Articular chondrocyte of knee joint (primary cell): ENCODE data around the gene PKD1. TPM values are rescaled to one million over a fixed set of nuclear protein-coding genes. Genes with fewer than 3 reads are reported as not detected.

ENCODE experiments used
- small RNA-seq: library from RNA; depleted of rRNA; stranded (forward); fragments of <200 nt; gene quantifications from one replicate; pipeline ENCODE3, GENCODE V24; 2012
- total RNA-seq: library from RNA; depleted of rRNA; stranded (reverse); fragments of >200 nt; gene quantifications from 2 replicates; pipeline ENCODE4 v1.2.3, GENCODE V29; 2012

PKD1 gene
- total RNA-seq, result 95.7 and 99.2 TPM in 2 replicates

DNA sequence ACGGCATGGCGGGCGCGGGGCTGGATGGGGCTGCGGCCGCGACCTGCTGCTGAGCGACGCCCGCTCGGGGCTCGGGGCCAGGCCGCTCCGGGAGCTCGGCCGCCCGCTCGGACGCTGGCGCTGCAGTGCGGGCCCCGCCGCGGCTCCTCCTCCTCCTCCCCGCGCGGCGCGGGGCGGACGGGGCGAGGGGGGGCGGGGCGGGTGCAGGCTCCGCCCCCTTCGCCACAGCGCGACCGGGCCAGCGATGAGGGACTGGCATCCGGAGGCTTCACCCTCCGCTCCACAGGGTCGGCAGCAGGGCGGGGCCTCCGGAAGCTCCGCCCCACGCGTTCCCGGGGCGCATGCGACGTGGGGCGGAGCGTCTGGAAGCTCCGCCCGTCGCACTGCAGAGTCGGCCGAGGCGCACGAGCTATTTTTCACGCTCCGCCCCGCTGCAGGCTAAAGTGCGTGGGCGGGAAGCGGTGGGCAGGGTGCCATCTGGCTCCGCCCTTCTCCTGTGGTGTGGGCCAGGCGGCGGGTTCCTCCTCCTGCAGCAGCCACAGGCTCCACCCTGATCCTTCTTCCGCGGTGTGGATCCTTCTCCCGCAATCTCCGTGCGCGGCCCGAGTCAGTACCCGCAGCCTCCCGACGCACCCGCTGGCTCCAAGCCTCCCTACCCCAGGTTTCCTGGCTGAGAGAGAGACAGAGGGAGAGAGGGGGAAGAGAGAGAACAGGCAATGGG, at the start of gene PKD1:
TSS of gene PKD1 (minus strand) at position 129 of the 721 bp plus-strand sequence. CDS start 209 bp downstream, outside the sequence.

DNA sequence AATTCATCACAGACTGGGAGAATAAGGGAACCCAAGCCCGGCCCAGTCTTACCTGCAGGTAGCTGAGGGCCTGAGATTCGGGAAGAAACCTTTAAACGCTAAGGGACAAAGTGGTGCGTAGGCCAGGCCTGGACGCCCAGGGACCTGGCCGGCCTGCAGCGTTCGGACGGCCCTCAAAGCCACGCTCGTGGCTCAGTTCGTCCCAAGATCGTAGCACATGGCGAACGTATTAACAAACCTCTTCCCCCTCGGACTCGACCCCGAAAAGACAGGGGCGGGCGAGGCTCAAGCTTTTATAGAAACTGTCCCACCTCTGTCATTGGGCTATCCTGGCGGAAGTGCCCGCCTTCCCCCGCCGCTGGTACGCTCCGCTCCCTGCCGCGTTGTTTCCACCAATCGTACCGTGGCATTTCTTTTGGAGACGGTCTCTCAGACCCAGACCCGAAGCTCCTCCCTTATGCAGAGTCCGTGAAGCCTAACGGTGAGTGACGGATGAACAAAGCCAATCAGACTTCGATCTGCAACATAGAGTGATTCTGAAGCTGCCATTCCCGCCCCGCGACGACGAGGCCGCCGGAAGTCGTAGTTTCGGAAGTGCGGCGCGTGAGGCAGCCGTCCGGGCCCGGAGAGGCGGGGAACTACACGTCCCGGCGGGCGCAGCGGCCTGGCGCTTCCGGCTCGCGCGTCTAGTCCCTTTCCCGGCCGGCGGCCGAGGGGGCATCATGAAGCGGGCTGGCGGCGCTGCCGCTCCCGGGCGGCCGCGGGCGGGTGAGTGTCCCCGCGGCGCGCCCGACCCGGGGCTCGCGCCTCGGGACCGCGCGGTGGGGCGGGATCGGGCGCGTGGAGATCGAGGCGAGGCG, 19.6 kb upstream of the PKD1 start, which contains the start of gene TRAF7:
TSS of gene TRAF7 (plus strand) at position 692 of the 860 bp plus-strand sequence. CDS start 8,139 bp downstream, outside the sequence.

DNA sequence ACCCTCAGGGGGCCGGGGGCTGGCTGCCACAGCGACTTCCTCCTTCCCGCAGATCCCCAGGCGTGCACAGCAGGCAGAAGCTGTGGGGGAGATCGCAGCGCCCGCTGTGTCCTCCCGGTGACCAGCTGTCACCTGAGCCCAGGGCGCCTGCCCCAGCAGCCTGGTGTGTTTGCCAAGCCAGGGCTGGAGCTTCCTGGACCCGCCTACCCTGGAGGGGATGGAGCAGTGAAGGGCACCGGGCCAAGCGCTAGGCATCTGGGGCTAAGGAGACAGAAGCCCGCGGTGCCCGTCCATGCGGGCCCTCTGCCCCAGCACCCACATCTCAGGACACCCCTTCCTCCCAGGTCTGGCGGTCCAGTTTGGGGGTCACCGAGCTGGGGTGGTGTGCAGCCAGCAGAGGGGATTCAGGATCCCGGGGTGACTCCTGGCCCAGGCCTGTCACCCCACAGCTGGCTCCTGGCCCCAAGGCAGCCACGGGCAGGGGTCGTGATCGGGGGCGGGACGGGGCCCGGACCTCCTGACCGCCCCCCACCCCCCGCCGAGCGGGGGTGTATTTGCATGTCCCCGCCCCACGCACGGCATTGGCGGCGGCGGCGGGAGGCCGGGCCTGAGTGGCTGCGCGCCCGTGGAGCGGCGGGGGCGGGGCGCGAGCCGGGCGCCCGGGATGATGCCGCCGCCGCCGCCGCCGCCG, 12.4 kb upstream of the PKD1 start, which contains the start of gene RAB26:
TSS of gene RAB26 (plus strand) at position 645 of the 691 bp plus-strand sequence. CDS start 159 bp downstream, outside the sequence.

DNA sequence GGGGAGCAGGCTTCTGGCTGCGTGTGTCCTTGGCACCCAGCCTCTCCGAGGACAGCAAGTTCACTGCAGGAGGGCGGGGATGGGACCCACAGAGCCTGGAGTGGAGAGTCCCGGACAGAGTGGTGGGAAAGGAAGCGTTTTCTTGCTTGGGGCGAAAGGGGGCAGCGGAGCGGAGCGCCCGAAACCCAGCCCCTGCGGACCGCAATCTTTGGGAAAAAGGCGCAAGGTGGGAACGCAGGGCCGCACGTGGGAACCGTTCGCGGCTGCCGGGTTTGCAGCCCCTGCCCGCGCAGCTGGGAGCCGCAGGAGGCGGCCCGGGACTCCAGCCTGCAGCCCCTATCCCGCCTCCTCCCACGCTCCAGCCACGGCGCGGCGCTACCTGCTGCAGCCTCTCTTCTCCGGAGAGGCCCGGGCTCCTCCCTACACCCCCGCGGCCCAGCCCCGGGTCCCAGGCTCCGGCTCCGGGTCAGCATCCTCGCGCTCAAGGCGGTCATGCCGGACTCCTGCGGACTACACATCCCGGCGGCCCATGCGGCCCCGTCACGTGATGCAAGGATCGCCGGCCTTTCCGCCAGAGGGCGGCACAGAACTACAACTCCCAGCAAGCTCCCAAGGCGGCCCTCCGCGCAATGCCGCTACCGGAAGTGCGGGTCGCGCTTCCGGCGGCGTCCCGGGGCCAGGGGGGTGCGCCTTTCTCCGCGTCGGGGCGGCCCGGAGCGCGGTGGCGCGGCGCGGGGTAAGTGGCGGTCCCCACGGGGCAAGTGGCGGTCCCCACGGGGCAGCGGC, 88.2 kb downstream of the PKD1 start, which contains the start of the genes NTHL1 and TSC2:
TSS of gene NTHL1 (minus strand) at position 505 of the 786 bp plus-strand sequence. CDS start at position 494, 11 bp downstream.
TSS of gene TSC2 (plus strand) at position 656 of the 786 bp plus-strand sequence. CDS start 631 bp downstream, outside the sequence.

Small RNA genes lying within 50 kb of the gene (small RNA-seq; reads per million reads assigned to genes)
- gene MIR1225, result not detected
- gene MIR3180-5, result not detected
- not detected for gene MIR4516
- gene RF00019, result not detected
- not detected for gene SNORD60

Other genes with a start within 250 kb of the PKD1 start
- gene HS3ST6, start 217.5 kb downstream of the PKD1 start, total RNA-seq, result not detected in 2 replicates
- 13.5 and 17.8 TPM in 2 replicates for gene MSRB1, start 192.7 kb downstream of the PKD1 start, total RNA-seq
- not detected in 2 replicates for gene RPL3L, start 181.2 kb downstream of the PKD1 start, total RNA-seq
- 97.7 and 108 TPM in 2 replicates for gene NDUFB10, start 176.4 kb downstream of the PKD1 start, total RNA-seq
- gene RPS2, start 171.1 kb downstream of the PKD1 start, total RNA-seq, result 1,674 and 2,243 TPM in 2 replicates
- not detected in 2 replicates for gene RNF151, start 169.0 kb downstream of the PKD1 start, total RNA-seq
- gene TBL3, start 163.8 kb downstream of the PKD1 start, total RNA-seq, result 17.5 and 19.1 TPM in 2 replicates
- gene NOXO1, start 154.4 kb downstream of the PKD1 start, total RNA-seq, result not detected in 2 replicates
- 9.2 and 12.5 TPM in 2 replicates for gene GFER, start 151.7 kb downstream of the PKD1 start, total RNA-seq
- 0.26 and 0.76 TPM in 2 replicates for gene SYNGR3, start 145.9 kb downstream of the PKD1 start, total RNA-seq
- 13.7 and 15.0 TPM in 2 replicates for gene ZNF598, start 126.1 kb downstream of the PKD1 start, total RNA-seq
- 0.39 and 0.65 TPM in 2 replicates for gene NPW, start 116.1 kb downstream of the PKD1 start, total RNA-seq
- 24.3 and 40.4 TPM in 2 replicates for gene NHERF2, start 109.0 kb downstream of the PKD1 start, total RNA-seq
- gene NTHL1, start 88.1 kb downstream of the PKD1 start, total RNA-seq, result 15.5 and 16.2 TPM in 2 replicates
- 49.2 and 59.6 TPM in 2 replicates for gene TSC2, start 87.9 kb downstream of the PKD1 start, total RNA-seq
- 0.65 and 0.86 TPM in 2 replicates for gene RAB26, start 12.7 kb upstream of the PKD1 start, total RNA-seq
- 39.1 and 48.7 TPM in 2 replicates for gene TRAF7, start 19.9 kb upstream of the PKD1 start, total RNA-seq
- under 0.01 TPM in 2 replicates for gene CASKIN1, start 60.7 kb upstream of the PKD1 start, total RNA-seq
- gene MLST8, start 69.6 kb upstream of the PKD1 start, total RNA-seq, result 28.4 and 34.1 TPM in 2 replicates
- gene BRICD5, start 75.0 kb upstream of the PKD1 start, total RNA-seq, result 0.22 and 0.91 TPM in 2 replicates
- 5.7 and 6.1 TPM in 2 replicates for gene PGP, start 78.9 kb upstream of the PKD1 start, total RNA-seq
- gene E4F1, start 87.7 kb upstream of the PKD1 start, total RNA-seq, result 16.1 and 18.6 TPM in 2 replicates
- gene DNASE1L2, start 100.5 kb upstream of the PKD1 start, total RNA-seq, result 0.22 and 0.26 TPM in 2 replicates
- 27.0 and 32.5 TPM in 2 replicates for gene ECI1, start 115.7 kb upstream of the PKD1 start, total RNA-seq
- 69.3 and 85.8 TPM in 2 replicates for gene RNPS1, start 132.2 kb upstream of the PKD1 start, total RNA-seq
- gene ABCA3, start 204.8 kb upstream of the PKD1 start, total RNA-seq, result 1.6 and 2.5 TPM in 2 replicates